ENCODE results near the gene PITPNB.

Gene PITPNB

DNA sequence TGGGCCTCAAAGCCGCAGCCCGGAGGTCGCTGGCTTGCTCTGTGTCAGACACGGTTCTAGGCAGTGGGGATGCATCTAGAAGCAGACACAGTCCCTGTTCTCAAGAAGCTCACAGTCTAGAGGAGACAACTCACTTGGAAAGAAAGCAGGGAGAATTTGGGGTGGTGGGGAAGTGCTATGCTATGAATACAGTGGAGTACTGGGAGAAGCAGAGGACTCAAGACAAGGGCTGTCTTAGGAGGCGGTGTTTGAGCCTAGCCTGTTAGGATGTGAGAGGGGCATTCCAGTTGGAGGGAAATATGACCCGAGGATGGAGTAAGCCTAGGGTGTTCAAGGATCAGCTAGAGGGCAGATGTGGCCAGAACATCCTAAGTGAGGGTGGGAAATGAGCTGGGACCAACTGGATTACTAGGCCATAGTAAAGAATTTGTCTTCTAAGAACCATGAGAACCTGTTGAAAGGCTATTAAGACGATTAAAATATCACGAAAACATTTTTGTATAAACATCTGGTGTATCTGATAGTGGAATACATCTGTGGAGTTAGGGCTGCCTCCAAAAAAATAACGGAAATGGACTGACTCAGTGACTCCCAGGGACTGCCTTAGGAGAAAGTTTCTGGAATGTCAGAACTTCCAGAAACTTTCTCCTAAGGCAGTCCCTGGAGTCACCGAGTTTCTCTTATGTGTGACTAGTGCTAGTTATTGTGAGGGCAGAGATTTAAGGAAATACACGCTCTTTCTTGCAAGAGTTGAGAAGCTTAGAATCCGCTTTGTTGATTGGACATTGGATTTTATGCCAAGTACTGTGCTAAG, 1.1 kb upstream of the PITPNB start:
- peak overlapping the region; percentile 70 for H3K27ac ChIP-seq (ENCODE audit: low read length)
- peaks cover 88% of the 10 kb centered on the region for H3K79me2 ChIP-seq (ENCODE audit: low read length)
- peaks cover 17% of the 10 kb centered on the region for H3K4me1 ChIP-seq (ENCODE audit: low read length)
- no peak for DNase-seq
- H3K27me3 ChIP-seq (replicated peaks; ENCODE audit: insufficient read depth, low read length): no peaks in the 10 kb centered on the region
- H4K20me1 ChIP-seq (ENCODE audit: insufficient read depth, low read length): peaks cover 18% of the 10 kb centered on the region
- H3F3A ChIP-seq (ENCODE audit: insufficient read depth, low read length): peaks cover 6% of the 10 kb centered on the region; the same call in 1 of the 2 replicates
- TF ChIP-seq EZH2 (optimal IDR thresholded peaks at IDR 0.05; ENCODE audit: low read depth, low read length): no peak
- no peak for TF ChIP-seq EZH2phosphoT487 (IDR thresholded peaks at IDR 0.05; ENCODE audit: low read length)
- TF ChIP-seq, protein P1, sequence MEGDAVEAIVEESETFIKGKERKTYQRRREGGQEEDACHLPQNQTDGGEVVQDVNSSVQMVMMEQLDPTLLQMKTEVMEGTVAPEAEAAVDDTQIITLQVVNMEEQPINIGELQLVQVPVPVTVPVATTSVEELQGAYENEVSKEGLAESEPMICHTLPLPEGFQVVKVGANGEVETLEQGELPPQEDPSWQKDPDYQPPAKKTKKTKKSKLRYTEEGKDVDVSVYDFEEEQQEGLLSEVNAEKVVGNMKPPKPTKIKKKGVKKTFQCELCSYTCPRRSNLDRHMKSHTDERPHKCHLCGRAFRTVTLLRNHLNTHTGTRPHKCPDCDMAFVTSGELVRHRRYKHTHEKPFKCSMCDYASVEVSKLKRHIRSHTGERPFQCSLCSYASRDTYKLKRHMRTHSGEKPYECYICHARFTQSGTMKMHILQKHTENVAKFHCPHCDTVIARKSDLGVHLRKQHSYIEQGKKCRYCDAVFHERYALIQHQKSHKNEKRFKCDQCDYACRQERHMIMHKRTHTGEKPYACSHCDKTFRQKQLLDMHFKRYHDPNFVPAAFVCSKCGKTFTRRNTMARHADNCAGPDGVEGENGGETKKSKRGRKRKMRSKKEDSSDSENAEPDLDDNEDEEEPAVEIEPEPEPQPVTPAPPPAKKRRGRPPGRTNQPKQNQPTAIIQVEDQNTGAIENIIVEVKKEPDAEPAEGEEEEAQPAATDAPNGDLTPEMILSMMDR (IDR thresholded peaks at IDR 0.05; ENCODE audit: low read length): no peak
- no peaks in the 10 kb centered on the region for H3K9me2 ChIP-seq (replicated peaks; ENCODE audit: insufficient read depth, low read length)
- peak overlapping the region; percentile 98 for H2AFZ ChIP-seq (ENCODE audit: low read length)
- H3K4me2 ChIP-seq (ENCODE audit: low read depth, low read length): peak overlapping the region; percentile 91
- peak overlapping the region; percentile 93 for H3K4me3 ChIP-seq (ENCODE audit: low read length)
- H3K9me3 ChIP-seq (replicated peaks; ENCODE audit: insufficient read depth, low read length): no peaks in the 10 kb centered on the region
- H3K9ac ChIP-seq (ENCODE audit: low read length): peak overlapping the region; percentile 87
- H3K36me3 ChIP-seq (replicated peaks; ENCODE audit: insufficient read depth, low read length): 0 out of 2 replicates have a peak, but pooled peaks cover 6% of the 10 kb centered on the region

DNA sequence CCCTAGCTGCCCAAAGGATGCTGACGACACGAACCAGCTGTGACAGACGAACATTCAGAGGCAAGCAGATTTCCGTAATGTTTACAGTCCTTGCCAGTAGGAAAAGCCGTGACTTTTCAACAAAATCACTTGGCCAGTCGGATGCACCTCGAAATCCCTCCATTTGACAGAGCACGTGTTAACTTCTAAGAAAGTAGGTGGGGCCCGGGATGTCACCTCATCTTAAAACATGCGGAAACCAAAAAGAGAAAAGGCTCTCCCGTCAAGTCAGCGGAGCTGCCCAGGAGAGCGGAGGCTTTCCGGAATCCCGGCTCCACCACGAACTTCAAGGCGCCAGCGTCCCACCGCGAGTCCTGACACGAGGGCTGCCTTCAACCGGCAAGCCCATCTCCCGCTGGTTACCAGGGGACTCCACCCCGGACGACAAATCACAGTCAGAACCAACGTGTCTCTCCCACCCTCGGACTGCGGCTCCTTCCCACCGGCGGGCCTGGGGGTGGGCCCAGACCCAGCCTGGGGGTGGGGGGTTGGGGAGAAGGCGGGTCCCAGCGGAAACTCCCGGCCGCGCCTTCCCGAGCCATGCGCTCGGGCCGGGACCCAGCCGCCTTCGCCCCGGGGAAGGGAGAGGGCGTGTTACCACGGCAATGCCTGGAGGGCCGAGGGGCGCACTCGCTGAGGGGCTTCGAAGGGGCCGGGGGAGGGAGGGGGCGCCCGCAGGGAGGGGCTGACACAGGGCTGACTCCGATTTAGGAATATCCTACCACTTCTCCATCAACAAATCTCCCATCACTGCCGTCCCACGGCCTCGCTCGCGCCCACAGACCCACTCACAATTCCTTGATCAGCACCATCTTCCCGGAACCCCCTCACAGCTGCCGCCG, 475 bp downstream of the PITPNB start:
- Histone ChIP-seq H3K4me1 (ENCODE audit: low read length) (peaks cover 20% of the 10 kb centered on the region), H2AFZ (ENCODE audit: low read length) (peak overlapping the region; percentile 43; the same call in 1 of the 2 replicates), H3K4me3 (ENCODE audit: low read length) (peak overlapping the region; percentile 93), H3K27ac (ENCODE audit: low read length) (peak overlapping the region; percentile 57; the same call in 1 of the 2 replicates), H3K79me2 (ENCODE audit: low read length) (peaks cover 94% of the 10 kb centered on the region), H3K36me3 (replicated peaks; ENCODE audit: insufficient read depth, low read length) (0 out of 2 replicates have a peak, but pooled peaks cover 8% of the 10 kb centered on the region), H4K20me1 (ENCODE audit: insufficient read depth, low read length) (peaks cover 33% of the 10 kb centered on the region), H3K9me3 (replicated peaks; ENCODE audit: insufficient read depth, low read length) (no peaks in the 10 kb centered on the region), H3K9ac (ENCODE audit: low read length) (peak overlapping the region; percentile 88), H3K9me2 (replicated peaks; ENCODE audit: insufficient read depth, low read length) (no peaks in the 10 kb centered on the region), H3K27me3 (replicated peaks; ENCODE audit: insufficient read depth, low read length) (no peaks in the 10 kb centered on the region), H3F3A (ENCODE audit: insufficient read depth, low read length) (peaks cover 6% of the 10 kb centered on the region; the same call in 1 of the 2 replicates), H3K4me2 (ENCODE audit: low read depth, low read length) (peak overlapping the region; percentile 68)
- DNase-seq: peak; percentile 39
- TF ChIP-seq EZH2phosphoT487 (IDR thresholded peaks at IDR 0.05; ENCODE audit: low read length) (no peak), EZH2 (optimal IDR thresholded peaks at IDR 0.05; ENCODE audit: low read depth, low read length) (no peak)
- TF ChIP-seq, protein P1 (IDR thresholded peaks at IDR 0.05; ENCODE audit: low read length): no peak

DNA sequence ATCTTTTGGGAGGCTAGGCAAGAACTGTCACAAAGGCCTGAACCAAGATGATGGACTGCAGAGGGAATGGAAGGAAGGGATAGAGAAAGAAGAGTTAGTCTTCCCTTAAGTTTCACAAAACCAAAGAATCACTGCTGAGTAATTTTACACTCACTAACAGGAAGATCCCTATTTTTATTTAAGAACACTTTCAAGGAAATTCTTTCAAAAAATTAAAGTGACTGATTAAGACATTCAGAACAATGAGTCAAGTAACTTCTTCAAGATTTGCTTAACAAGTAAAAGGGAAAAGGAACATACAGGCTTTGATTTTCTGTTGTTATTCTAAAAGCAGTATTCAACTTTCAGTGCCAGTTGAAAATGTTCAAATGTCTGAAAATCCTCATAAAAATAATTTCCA, 3.1 kb downstream of the PITPNB start:
- Histone ChIP-seq H3K4me3 (ENCODE audit: low read length) (no peak overlapping the region), H3K4me1 (ENCODE audit: low read length) (peaks cover 26% of the 10 kb centered on the region), H3K9me2 (replicated peaks; ENCODE audit: insufficient read depth, low read length) (no peaks in the 10 kb centered on the region), H3F3A (ENCODE audit: insufficient read depth, low read length) (peaks cover 6% of the 10 kb centered on the region; the same call in 1 of the 2 replicates), H3K27ac (ENCODE audit: low read length) (no peak overlapping the region), H3K4me2 (ENCODE audit: low read depth, low read length) (no peak overlapping the region), H3K9ac (ENCODE audit: low read length) (no peak overlapping the region), H3K9me3 (replicated peaks; ENCODE audit: insufficient read depth, low read length) (no peaks in the 10 kb centered on the region), H2AFZ (ENCODE audit: low read length) (no peak overlapping the region), H4K20me1 (ENCODE audit: insufficient read depth, low read length) (peaks cover 41% of the 10 kb centered on the region), H3K27me3 (replicated peaks; ENCODE audit: insufficient read depth, low read length) (no peaks in the 10 kb centered on the region), H3K36me3 (replicated peaks; ENCODE audit: insufficient read depth, low read length) (peaks cover 13% of the 10 kb centered on the region; the same call in 1 of the 2 replicates), H3K79me2 (ENCODE audit: low read length) (peaks cover 97% of the 10 kb centered on the region)
- DNase-seq: no peak
- TF ChIP-seq EZH2phosphoT487 (IDR thresholded peaks at IDR 0.05; ENCODE audit: low read length) (no peak), EZH2 (optimal IDR thresholded peaks at IDR 0.05; ENCODE audit: low read depth, low read length) (no peak)
- TF ChIP-seq, protein P1 (IDR thresholded peaks at IDR 0.05; ENCODE audit: low read length): no peak

Measured in MM.1S (cell line).